ENCODE measurements around the gene STRIT1.

- TF ChIP-seq CTCF (conservative IDR thresholded peaks at IDR 0.05; ENCODE audit: low read depth, low read length) (no peak), EZH2 (IDR thresholded peaks at IDR 0.05; ENCODE audit: low read length, unreplicated experiment) (no peak)
These were observed 15.3 kb upstream of the STRIT1 start for GRCh38 chr3:155308831-155309230.
